GM12878 (cell line): ENCODE data around the gene SDHAF2. TPM values are rescaled to one million over a fixed set of nuclear protein-coding genes. Genes with fewer than 3 reads are reported as not detected.

Source experiments
- ATAC-seq: fragments of 200-7000 bp; cut with Tn5 transposase; 3 replicates; pipeline ENCODE4 v1.9.1; 2020; ENCODE audit warnings: mild to moderate bottlenecking, moderate library complexity
- BruUV-seq: library from RNA; stranded (reverse); fragments of 400-500 nt; replicated peaks from 2 replicates; lab custom pipeline; 2021; lab: Mats Ljungman, UMichigan
- CTCF ChIA-PET: fragments of 300-600 bp; sonication (Branson Sonifier 250); formaldehyde crosslinking; extraction: SDS; loops from one replicate; lab custom pipeline; 2021; ENCODE audit warnings: inconsistent platforms; lab: Yijun Ruan, JAX
- POLR2A ChIA-PET: fragments of 350-600 bp; formaldehyde crosslinking; extraction: SDS; loops from one replicate; lab custom pipeline; 2021; ENCODE audit warnings: inconsistent platforms; lab: Charles Lee
- RAD21 ChIA-PET: fragments of 300-600 bp; sonication (Branson Sonifier 250); formaldehyde crosslinking; loops from one replicate; lab custom pipeline; 2023; ENCODE audit warnings: antibody characterized with exemption; ENCODE audit not compliant: unreplicated experiment; lab: Charles Lee
- SMC1A ChIA-PET: fragments of 300-600 bp; sonication (Branson Sonifier 250); formaldehyde crosslinking; loops from one replicate; lab custom pipeline; 2023; ENCODE audit not compliant: unreplicated experiment, uncharacterized antibody; lab: Charles Lee
- DNase-seq: peaks from one replicate; pipeline ENCODE4 v3.0.0-alpha.2; 2011; ENCODE audit warnings: low read depth, low spot score
- FAIRE-seq: peaks from 3 replicates; lab custom pipeline; 2011; peaks lifted over from hg19 to GRCh38; lab: Jason Lieb, UNC
- H2AFZ ChIP-seq: 2 replicates; pipeline ENCODE4 v1.6.0; 2011; ENCODE audit warnings: low read depth, low read length, control low read depth; ENCODE audit not compliant: control insufficient read depth
- H3K27ac ChIP-seq: 2 replicates; pipeline ENCODE4 v1.5.1; 2011; ENCODE audit warnings: control low read depth; ENCODE audit not compliant: control insufficient read depth, insufficient read depth
- H3K27me3 ChIP-seq, 2 experiments: replicated peaks in 1 of 2; 2 replicates each; pipeline versions ENCODE4 v1.6.0 to v1.6.1; 2011; ENCODE audit warnings: low read length in 1 of 2; ENCODE audit not compliant: control insufficient read depth in 2 of 2, insufficient read depth in 2 of 2
- H3K36me3 ChIP-seq, 2 experiments: 2 replicates each; pipeline ENCODE4 v1.5.1; 2011; ENCODE audit warnings: low read length in 1 of 2; ENCODE audit not compliant: control insufficient read depth in 2 of 2, insufficient read depth in 2 of 2
- H3K4me1 ChIP-seq: 2 replicates; pipeline ENCODE4 v1.6.1; 2011; ENCODE audit warnings: mild to moderate bottlenecking, low read length, moderate library complexity, mixed read lengths; ENCODE audit not compliant: control insufficient read depth, insufficient read depth
- H3K4me2 ChIP-seq: 2 replicates; pipeline ENCODE4 v1.6.0; 2011; ENCODE audit warnings: control low read depth; ENCODE audit not compliant: control insufficient read depth, insufficient read depth
- H3K4me3 ChIP-seq: fragments of 200-600 bp; sonication (generic); 2 replicates; pipeline ENCODE4 v1.5.1; 2016
- H3K79me2 ChIP-seq: 2 replicates; pipeline ENCODE4 v1.6.0; 2011; ENCODE audit warnings: low read length; ENCODE audit not compliant: control insufficient read depth, insufficient read depth
- H3K9ac ChIP-seq: 2 replicates; pipeline ENCODE4 v1.8.0; 2011; ENCODE audit warnings: low read length, control low read depth, mixed read lengths; ENCODE audit not compliant: control insufficient read depth, insufficient read depth
- H3K9me3 ChIP-seq: replicated peaks from 3 replicates; pipeline ENCODE4 v1.5.1; 2011; ENCODE audit warnings: mild to moderate bottlenecking, low read length; ENCODE audit not compliant: control insufficient read depth, insufficient read depth
- H4K20me1 ChIP-seq: 2 replicates; pipeline ENCODE4 v1.6.0; 2011; ENCODE audit not compliant: control insufficient read depth, insufficient read depth
- ASH2L ChIP-seq: fragments of 300-600, 200-600 bp; sonication (generic); IDR thresholded peaks from 2 replicates; pipeline ENCODE4 v1.6.1; 2017; ENCODE audit warnings: low read depth, mild to moderate bottlenecking, borderline replicate concordance
- ETV6 ChIP-seq, 2 experiments: fragments of 450-650 bp in 1 of 2; IDR thresholded peaks in 1 of 2; conservative IDR thresholded peaks in 1 of 2; 2 replicates each; pipeline ENCODE4 v1.6.1; 2014; ENCODE audit warnings: antibody characterized with exemption in 1 of 2, borderline replicate concordance in 1 of 2, low read depth in 1 of 2, mild to moderate bottlenecking in 1 of 2, moderate library complexity in 1 of 2
- HCFC1 ChIP-seq: fragments of 150-350 bp; IDR thresholded peaks from 2 replicates; pipeline ENCODE4 v1.6.1; 2014; ENCODE audit warnings: low read length
- IKZF1 ChIP-seq: fragments of 450-650 bp; conservative IDR thresholded peaks from 2 replicates; pipeline ENCODE4 v1.6.1; 2017; ENCODE audit warnings: antibody characterized with exemption, mild to moderate bottlenecking
- MEF2B ChIP-seq: fragments of 450-650 bp; IDR thresholded peaks from 2 replicates; pipeline ENCODE4 v1.6.1; 2018; ENCODE audit warnings: mild to moderate bottlenecking, moderate library complexity; ENCODE audit not compliant: partially characterized antibody, poor library complexity, severe bottlenecking
- NBN ChIP-seq: fragments of 450-650 bp; IDR thresholded peaks from 2 replicates; pipeline ENCODE4 v1.6.1; 2016
- RUNX3 ChIP-seq: IDR thresholded peaks from 2 replicates; pipeline ENCODE4 v1.6.1; 2012; ENCODE audit warnings: low read length, inconsistent platforms
- SIN3A ChIP-seq: IDR thresholded peaks from 2 replicates; pipeline ENCODE4 v1.6.1; 2012; ENCODE audit warnings: low read depth, low read length, improper control_type of control experiment
- SMC3 ChIP-seq: IDR thresholded peaks from 2 replicates; pipeline ENCODE4 v1.6.1; 2011; ENCODE audit warnings: low read length, improper control_type of control experiment, borderline replicate concordance
- SPI1 ChIP-seq: IDR thresholded peaks from 2 replicates; pipeline ENCODE4 v1.6.1; 2011; ENCODE audit warnings: low read depth, mild to moderate bottlenecking, low read length, moderate library complexity, borderline replicate concordance; ENCODE audit not compliant: insufficient read depth
- YY1 ChIP-seq: IDR thresholded peaks from 2 replicates; pipeline ENCODE4 v1.6.1; 2011; ENCODE audit warnings: low read depth, mild to moderate bottlenecking, low read length
- ZBTB40 ChIP-seq: fragments of 450-650 bp; IDR thresholded peaks from 2 replicates; pipeline ENCODE4 v1.6.1; 2016; ENCODE audit warnings: mild to moderate bottlenecking, moderate library complexity, borderline replicate concordance
- ZNF274 ChIP-seq: IDR thresholded peaks from one replicate; pipeline ENCODE4 v1.8.0; 2011; ENCODE audit not compliant: insufficient read length, insufficient read depth
- WGBS: methylation state at CpG from one replicate; pipeline ENCODE4 v1.1.6; 2016; ENCODE audit warnings: low lambda C conversion rate; ENCODE audit not compliant: insufficient replicate concordance, insufficient coverage; ENCODE audit errors: missing lambda C conversion rate; 5-methylcytosine and 5-hydroxymethylcytosine counted together
- in situ Hi-C: fragments of 300-500 bp; cut with MboI; formaldehyde crosslinking; loops from 9 replicates; pipeline ENCODE4 v1.14.3; 2018; ENCODE audit warnings: mixed read lengths
- intact Hi-C: fragments of 100-400 bp; cut with micrococcal nuclease; formaldehyde crosslinking; loops from one replicate; pipeline ENCODE4 v1.14.2; 2022; ENCODE audit not compliant: unreplicated experiment
- polyA plus RNA-seq, 11 experiments: library from polyadenylated mRNA; depleted of rRNA in 4 of 11; unstranded in 6 of 11; stranded (reverse) in 5 of 11; fragments of >200 nt; fragmentation: Nextera tagmentation in 4 of 11; fragmentation: Illumina TruSeq in 1 of 11; extraction: Ambion mirVana in 4 of 11; extraction: Trizol in 1 of 11; gene quantifications; 1 replicate in 1 of 11; 2 replicates in 10 of 11; pipeline versions ENCODE4 v1.2.1 to v1.2.3, GENCODE V29; 2011 to 2016; ENCODE audit warnings: inconsistent platforms in 2 of 11, missing spikeins in 2 of 11, low read depth in 1 of 11
- total RNA-seq, 4 experiments: library from RNA; depleted of rRNA in 3 of 4; stranded (reverse); fragments of >200 nt in 3 of 4; fragmentation: Illumina TruSeq in 1 of 4; extraction: Trizol in 1 of 4; gene quantifications; 2 replicates each; pipeline versions ENCODE4 v1.2.1 to v1.2.3, GENCODE V29; 2013 to 2021
- TF ChIP-seq, protein P1 (sequence below): fragments of 450-650 bp; IDR thresholded peaks from 2 replicates; pipeline ENCODE4 v1.6.1; 2017; ENCODE audit warnings: mild to moderate bottlenecking, moderate library complexity
- TF ChIP-seq, protein P2 (sequence below): IDR thresholded peaks from 2 replicates; pipeline ENCODE4 v1.6.1; 2011; ENCODE audit warnings: mild to moderate bottlenecking, low read depth, low read length, moderate library complexity; ENCODE audit not compliant: insufficient replicate concordance

The SDHAF2 gene
- total and polyA plus RNA-seq, 10 of the 15 experiments (the other 5 are each of a cell fraction or from before 2014, with no cell fraction given): 30.6 to 160 (median 78.3) TPM

- TF ChIP-seq, protein P1, sequence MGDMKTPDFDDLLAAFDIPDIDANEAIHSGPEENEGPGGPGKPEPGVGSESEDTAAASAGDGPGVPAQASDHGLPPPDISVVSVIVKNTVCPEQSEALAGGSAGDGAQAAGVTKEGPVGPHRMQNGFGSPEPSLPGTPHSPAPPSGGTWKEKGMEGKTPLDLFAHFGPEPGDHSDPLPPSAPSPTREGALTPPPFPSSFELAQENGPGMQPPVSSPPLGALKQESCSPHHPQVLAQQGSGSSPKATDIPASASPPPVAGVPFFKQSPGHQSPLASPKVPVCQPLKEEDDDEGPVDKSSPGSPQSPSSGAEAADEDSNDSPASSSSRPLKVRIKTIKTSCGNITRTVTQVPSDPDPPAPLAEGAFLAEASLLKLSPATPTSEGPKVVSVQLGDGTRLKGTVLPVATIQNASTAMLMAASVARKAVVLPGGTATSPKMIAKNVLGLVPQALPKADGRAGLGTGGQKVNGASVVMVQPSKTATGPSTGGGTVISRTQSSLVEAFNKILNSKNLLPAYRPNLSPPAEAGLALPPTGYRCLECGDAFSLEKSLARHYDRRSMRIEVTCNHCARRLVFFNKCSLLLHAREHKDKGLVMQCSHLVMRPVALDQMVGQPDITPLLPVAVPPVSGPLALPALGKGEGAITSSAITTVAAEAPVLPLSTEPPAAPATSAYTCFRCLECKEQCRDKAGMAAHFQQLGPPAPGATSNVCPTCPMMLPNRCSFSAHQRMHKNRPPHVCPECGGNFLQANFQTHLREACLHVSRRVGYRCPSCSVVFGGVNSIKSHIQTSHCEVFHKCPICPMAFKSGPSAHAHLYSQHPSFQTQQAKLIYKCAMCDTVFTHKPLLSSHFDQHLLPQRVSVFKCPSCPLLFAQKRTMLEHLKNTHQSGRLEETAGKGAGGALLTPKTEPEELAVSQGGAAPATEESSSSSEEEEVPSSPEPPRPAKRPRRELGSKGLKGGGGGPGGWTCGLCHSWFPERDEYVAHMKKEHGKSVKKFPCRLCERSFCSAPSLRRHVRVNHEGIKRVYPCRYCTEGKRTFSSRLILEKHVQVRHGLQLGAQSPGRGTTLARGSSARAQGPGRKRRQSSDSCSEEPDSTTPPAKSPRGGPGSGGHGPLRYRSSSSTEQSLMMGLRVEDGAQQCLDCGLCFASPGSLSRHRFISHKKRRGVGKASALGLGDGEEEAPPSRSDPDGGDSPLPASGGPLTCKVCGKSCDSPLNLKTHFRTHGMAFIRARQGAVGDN: no peak
- TF ChIP-seq, protein P2, sequence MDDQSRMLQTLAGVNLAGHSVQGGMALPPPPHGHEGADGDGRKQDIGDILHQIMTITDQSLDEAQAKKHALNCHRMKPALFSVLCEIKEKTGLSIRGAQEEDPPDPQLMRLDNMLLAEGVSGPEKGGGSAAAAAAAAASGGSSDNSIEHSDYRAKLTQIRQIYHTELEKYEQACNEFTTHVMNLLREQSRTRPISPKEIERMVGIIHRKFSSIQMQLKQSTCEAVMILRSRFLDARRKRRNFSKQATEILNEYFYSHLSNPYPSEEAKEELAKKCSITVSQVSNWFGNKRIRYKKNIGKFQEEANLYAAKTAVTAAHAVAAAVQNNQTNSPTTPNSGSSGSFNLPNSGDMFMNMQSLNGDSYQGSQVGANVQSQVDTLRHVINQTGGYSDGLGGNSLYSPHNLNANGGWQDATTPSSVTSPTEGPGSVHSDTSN: no peak
Observed at GRCh38 chr11:61484541-61484940, 54.6 kb downstream of the SDHAF2 start (continued).

DNA sequence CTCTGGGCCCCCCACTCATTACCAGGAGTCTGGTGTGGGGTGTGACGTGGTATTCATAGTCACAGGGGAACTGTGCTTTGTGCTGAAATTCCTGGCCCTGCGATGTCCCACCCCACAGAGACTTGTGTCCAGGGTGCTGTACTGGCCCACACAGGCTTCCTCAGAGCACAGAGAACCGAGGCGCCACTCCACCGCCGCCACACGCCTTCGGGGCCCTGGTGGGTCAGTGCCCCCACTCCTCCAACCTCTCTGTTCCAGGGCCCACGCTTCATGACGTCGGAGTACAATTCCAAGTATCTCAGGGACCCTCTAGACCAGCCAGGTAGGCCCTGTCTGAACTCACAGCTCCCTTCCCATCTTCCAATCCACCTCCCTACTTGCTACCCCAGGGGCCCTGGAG is 55.2 kb downstream of the SDHAF2 start:
- H3K36me3 ChIP-seq: no peaks in the 10 kb centered on the region
- no peak overlapping the region for H3K4me2 ChIP-seq
- no peaks in the 10 kb centered on the region for H3K4me1 ChIP-seq
- intact Hi-C loops: no loop called here
- in situ Hi-C loops: no loop called here
- no peak overlapping the region for H3K4me3 ChIP-seq
- ChIA-PET SMC1A (no interaction called here), POLR2A (no interaction called here), RAD21 (no interaction called here), CTCF (no interaction called here)
- BruUV-seq: no TSS peak
- ATAC-seq: no peak
- H4K20me1 ChIP-seq: no peaks in the 10 kb centered on the region
- DNase-seq: no peak
- H3K9me3 ChIP-seq: no peaks in the 10 kb centered on the region
- H2AFZ ChIP-seq: no peak overlapping the region
- no peak overlapping the region for H3K9ac ChIP-seq
- H3K79me2 ChIP-seq: no peaks in the 10 kb centered on the region
- 23% methylated on average over 11 of the region's 11 CpGs for WGBS
- no peaks in the 10 kb centered on the region for H3K27me3 ChIP-seq
- no peak for FAIRE-seq
- no peak overlapping the region for H3K27ac ChIP-seq
- no peak for TF ChIP-seq ASH2L
- no peak for TF ChIP-seq RUNX3
- TF ChIP-seq YY1: no peak
- TF ChIP-seq IKZF1: no peak
- no peak for TF ChIP-seq MEF2B
- no peak for TF ChIP-seq SPI1
- TF ChIP-seq ZBTB40: no peak
- TF ChIP-seq NBN: no peak
- no peak for TF ChIP-seq SIN3A
- TF ChIP-seq ETV6 (conservative IDR thresholded peaks at IDR 0.05 in 1 of 2, IDR thresholded peaks at IDR 0.05 in 1 of 2; ENCODE audit: borderline replicate concordance in 1 of 2, low read depth in 1 of 2): no peak
- TF ChIP-seq ZNF274: no peak
- TF ChIP-seq HCFC1: no peak
- TF ChIP-seq SMC3: no peak
